HG03159 (cell line): Measurements from ENCODE around the gene MRPL42.
"Not testable (repeated sequence)": the region's sequence is repeated elsewhere in the genome, so short reads cannot be mapped to it uniquely, and the experiment has no call there.

Source experiments
- ATAC-seq: cut with Tn5 transposase; IDR thresholded peaks from one replicate; pipeline ENCODE4 v1.9.1; 2021; ENCODE audit warnings: mild to moderate bottlenecking, moderate library complexity; ENCODE audit not compliant: unreplicated experiment

The MRPL42 gene

GRCh38 chr12:93540466-93540865, 73.2 kb downstream of the MRPL42 start:
- ATAC-seq = no peak

DNA sequence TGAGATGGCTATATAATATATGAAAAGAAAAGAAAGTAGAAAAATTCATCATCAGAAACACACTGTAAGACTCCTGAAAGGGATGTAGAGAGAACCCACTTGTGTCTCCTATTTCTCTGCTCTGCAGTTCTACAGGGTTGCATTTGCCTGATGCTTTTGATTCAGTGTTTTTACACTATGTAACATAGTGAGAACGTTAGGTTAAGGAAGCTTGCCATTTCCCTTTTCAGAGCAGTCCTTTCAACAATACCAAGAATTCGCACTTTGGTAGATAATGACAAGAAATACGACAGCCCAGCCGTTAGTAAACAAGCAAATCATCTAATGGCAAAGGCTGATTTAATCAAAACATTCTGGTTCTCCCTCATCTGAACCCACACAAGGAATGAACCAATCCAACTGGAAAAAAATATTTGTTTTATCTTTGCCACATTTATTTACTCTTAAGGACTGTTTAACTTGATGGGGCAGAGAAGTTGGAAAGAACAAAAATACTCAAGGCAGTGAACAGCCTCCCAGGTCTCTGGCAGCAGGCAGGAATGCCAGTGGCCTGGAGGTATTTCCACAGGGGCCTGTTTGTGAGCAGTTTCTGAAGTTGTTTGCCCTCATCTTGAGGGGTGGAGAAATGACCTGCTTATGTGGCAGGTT, 74.4 kb downstream of the MRPL42 start:
- no peak for ATAC-seq

DNA sequence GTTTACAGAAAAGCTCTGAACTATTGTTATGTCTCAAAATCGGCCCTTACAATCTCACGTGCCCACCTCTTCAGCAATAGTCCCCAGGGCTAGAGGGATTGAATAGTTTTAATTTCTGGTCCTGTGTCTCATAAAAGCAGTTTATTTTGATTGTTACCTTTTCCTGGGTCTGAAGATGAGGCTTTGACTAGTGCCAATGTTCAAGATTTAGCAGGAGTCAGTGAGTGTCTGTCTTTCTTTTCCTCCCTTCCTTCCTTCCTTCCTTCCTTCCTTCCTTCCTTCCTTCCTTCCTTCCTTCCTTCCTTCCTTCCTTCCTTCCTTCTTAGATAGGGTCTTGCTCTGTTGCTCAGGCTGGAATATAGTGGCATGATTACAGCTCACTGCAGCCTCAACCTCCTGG, 80.5 kb downstream of the MRPL42 start:
- no peak for ATAC-seq

DNA sequence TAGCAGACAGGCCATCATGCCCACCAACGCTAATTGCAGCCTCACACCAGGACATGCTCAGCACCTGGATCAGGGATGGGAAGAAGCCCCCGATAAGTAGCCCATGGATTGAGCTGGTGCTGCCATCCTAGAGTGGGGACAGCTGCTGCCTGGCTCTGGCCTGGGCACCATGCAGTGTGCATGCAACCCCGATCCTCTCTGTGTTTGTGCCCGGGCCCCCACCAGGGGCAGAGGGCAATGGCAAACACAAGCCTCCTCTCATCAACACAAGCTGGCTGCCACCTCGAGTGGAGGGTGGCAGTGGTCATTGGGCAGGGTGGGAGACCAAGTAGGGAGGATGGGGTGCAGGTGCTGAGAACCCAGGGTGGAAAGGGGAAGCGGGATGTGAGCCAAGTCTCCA, 81.9 kb downstream of the MRPL42 start:
- no peak for ATAC-seq

- ATAC-seq = no peak
Measured at GRCh38 chr12:93550748-93551611, 83.7 kb downstream of the MRPL42 start.

- ATAC-seq = no peak
Measured at GRCh38 chr12:93552427-93552826, 85.1 kb downstream of the MRPL42 start.

DNA sequence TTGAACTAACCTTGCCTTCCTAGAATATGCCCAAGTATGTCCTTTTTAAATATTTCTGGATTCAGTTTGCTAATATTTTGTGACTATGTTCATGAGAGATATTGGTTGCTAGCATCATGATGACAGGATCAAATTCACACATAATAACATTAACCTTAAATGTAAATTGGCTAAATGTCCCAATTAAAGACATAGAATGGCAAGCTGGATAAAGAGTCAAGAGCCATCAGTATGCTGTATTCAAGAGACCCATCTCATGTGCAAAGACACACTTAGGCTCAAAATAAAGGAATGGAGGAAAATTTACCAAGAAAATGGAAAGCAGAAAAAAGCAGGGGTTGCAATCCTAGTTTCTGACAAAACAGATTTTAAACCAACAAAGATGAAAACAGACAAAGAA, 90.6 kb downstream of the MRPL42 start:
- not testable (repeated sequence) for ATAC-seq

DNA sequence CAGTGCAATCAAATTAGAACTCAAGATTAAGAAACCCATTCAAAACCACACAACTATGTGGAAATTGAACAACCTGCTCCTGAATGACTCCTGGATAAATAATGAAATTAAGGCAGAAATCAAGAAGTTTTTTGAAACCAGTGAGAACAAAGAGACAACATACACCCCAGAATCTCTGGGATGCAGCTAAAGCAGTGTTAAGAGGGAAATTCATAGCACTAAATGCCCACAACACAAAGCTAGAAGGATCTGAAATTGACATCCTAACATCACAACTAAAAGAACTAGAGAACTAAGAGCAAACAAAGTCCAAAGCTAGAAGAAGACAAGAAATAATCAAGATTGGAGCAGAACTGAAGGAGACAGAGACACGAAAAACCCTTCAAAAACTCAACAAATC, 91.4 kb downstream of the MRPL42 start:
- not testable (repeated sequence) for ATAC-seq

DNA sequence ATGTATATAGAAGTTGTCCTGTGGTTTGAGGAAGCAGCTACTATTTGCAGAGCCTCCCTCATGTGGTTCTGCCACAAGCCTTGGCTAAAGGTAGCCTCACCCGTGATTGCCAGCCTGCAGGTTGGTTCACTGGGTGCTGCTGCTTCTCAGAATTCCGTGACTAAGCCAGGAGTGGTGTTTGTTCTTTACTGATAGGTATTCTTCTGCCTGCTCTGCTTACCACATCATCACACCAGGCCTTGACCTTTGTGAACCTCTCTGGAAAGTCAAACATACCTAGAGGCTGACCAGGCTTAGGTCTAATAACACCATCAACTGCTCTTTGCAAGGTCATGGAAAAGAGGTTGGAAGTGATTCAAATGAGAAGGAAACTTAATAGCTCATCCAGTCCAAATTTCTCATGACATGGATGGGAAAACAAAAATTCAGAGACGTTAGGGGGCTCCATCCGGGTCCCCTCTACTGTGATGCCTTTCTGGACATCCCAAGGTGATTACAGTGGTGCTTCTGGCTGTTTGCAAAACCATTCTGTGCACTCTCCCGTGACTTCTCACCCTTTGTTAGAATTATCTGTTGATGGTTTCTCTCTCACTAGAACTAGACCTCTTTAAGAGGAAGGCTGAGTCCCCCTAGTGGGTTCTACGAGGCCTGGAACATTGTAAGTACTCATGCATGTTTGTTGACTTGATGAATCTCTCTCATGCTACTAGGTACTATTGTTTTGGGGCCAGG, 96.7 kb downstream of the MRPL42 start:
- ATAC-seq = no peak

GRCh38 chr12:93565760-93566159, 98.4 kb downstream of the MRPL42 start:
- no peak for ATAC-seq
